Left lobe of liver (tissue), 2 donors: ENCODE measurements around the gene ADCYAP1R1. TPM values are rescaled to one million over a fixed set of nuclear protein-coding genes. Genes with fewer than 3 reads are reported as not detected.

Experiments
- ATAC-seq: fragments of 200-7000 bp; cut with Tn5 transposase; one replicate; pipeline ENCODE4 v1.9.1; 2020; ENCODE audit warnings: mild to moderate bottlenecking, moderate library complexity
- DNase-seq: peaks from one replicate; pipeline ENCODE4 v3.0.0-alpha.2; 2020; ENCODE audit warnings: low spot score
- total RNA-seq: library from RNA; stranded (reverse); gene quantifications from one replicate; pipeline ENCODE4 v1.2.1, GENCODE V29; 2021
- donor health status: DM: no; HTN: no; CAD: no; lungs with moderate emphysema.
- donor health status: DM: no; HTN: yes; CAD: no.

Gene ADCYAP1R1
- total RNA-seq, 1 donor from 2014 or later: 0.65 TPM

GRCh38 chr7:31082017-31082416 is 29.9 kb downstream of the ADCYAP1R1 start:
- ATAC-seq (no peak), DNase-seq (no peak)

GRCh38 chr7:31082447-31082846 is 30.3 kb downstream of the ADCYAP1R1 start:
- ATAC-seq (no peak), DNase-seq (no peak)

DNA sequence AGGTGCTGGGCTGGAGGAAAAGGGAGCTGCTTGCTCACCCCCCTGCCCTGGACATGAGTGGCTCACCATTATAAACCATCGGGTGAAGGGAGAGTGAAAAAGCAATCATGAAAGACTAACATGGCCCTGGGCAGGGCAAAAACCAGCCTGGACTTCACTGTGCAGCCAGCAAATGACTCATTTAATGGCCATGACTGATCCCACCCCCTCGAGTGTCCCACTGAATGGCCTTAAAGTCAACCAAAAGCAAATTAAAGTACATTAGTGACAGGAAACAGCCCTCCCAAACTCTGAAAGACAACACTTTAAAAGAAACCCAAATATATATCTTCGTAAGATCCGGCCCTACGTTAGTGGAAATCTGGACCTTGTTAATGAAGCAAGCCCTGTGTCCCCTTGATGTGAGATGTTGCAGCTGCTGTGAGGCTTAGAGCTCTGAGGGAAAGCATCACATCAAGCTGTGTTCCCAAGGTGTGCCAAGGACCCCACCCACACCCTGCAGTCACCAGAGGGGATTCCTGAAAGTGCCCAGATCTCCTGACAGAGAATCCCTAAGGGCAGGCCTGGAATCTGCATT is 31.2 kb downstream of the ADCYAP1R1 start:
- ATAC-seq: no peak
- DNase-seq: no peak

DNA sequence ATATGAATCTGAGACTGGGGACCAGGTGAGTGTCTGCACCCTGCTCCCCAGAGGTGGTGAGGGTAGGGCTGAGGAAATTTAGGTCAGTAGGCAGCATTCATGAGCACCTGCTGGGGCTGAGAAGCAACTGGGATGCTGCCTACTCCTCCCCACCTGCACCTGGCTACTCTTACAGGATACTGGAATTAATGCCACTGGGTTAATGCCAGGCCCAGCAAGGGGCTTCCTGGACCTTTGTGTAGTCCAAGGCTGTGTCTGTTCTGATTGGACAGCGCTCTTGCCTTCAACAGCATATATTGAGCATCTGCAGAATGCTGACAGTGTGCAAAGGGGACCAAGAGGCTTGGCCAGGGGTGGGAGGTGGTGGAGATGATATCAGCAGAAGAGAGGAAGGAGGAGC is 32.1 kb downstream of the ADCYAP1R1 start:
- ATAC-seq (no peak), DNase-seq (no peak)

DNA sequence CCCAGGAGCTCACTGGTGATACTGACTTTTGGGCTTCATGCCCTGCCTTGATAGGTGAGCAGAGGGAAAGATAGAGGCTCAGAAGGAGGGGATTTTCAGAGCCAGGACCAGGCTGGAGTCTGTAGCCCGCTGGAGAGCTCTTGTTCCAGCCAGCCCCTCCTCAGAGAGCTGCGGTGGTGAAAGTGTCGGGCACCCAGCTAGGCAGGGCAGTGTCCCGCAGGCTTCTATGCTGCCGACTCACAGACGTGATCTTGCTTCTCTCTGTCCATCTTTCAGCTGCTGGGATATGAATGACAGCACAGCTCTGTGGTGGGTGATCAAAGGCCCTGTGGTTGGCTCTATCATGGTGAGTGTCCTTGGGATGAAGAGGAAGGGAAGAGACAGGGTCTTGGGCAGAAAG is 35.2 kb downstream of the ADCYAP1R1 start:
- ATAC-seq: no peak
- DNase-seq: no peak

DNA sequence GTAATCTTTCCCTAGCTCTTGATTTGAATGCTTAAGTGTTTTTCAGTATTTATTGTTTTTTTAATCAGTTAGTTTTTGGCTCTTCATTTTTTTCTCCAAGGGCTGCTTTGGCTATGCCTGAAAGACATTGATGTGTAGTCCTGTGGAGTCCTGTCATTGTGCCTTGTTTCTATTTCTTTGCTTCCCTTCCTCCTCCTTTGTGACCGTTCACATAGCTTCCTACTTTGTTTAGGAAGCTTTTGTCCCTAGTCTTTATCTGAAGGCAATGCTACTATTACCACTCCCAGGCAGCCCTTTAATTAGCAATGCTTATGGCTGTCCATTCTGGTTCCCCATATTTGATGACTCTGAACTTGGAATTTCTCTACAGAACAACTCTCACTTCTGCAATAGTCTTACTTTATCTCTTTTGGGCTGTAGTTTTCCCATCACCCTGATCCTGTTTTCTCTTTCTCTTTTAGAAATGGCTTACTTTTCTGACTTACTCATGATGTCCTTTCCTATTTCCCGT is 39.9 kb downstream of the ADCYAP1R1 start:
- ATAC-seq (no peak), DNase-seq (no peak)

- DNase-seq: no peak
- ATAC-seq: no peak
Measured at GRCh38 chr7:31092606-31093005, 40.5 kb downstream of the ADCYAP1R1 start.

GRCh38 chr7:31093282-31093681 is 41.2 kb downstream of the ADCYAP1R1 start:
- no peak for DNase-seq
- no peak for ATAC-seq

GRCh38 chr7:31094271-31094670 is 42.2 kb downstream of the ADCYAP1R1 start:
- no peak for ATAC-seq
- peak; percentile 12 for DNase-seq

- DNase-seq: peak; percentile 31
- ATAC-seq: no peak
Measured at GRCh38 chr7:31095286-31096197, 43.4 kb downstream of the ADCYAP1R1 start.

DNA sequence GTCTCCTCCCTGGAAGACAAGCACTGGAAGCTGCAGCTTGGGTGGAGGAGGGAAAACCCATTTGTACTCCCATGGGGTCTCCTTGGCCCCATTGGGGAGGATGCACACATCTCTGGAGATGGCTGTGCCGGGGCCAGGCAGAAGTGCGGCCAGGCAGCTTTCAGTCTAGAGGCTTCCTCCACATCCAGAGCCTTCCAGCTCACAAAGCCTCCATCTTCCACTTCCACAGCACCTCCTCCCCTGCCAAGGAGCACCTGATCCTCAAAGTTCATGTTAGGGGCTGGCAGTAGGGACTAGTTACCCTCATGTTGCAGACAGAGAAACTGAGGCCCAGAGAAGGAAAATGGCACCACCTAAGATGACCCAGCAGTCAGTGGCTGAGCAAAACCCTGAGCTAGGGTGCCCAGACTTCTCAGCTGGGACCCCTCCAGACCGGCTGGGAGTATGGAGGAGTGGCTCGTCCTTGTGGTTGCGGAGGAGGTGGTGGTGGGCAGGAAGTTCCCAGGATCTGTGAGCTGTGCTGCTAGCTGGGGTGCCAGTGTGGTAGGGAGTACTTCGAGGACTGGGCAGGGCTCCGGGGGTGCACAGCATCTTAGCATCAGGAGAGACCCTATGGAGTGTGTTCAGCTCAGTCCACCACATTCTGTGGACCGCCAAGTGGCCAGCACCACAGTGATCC is 44.2 kb downstream of the ADCYAP1R1 start:
- DNase-seq: peak; percentile 24
- ATAC-seq: no peak

DNA sequence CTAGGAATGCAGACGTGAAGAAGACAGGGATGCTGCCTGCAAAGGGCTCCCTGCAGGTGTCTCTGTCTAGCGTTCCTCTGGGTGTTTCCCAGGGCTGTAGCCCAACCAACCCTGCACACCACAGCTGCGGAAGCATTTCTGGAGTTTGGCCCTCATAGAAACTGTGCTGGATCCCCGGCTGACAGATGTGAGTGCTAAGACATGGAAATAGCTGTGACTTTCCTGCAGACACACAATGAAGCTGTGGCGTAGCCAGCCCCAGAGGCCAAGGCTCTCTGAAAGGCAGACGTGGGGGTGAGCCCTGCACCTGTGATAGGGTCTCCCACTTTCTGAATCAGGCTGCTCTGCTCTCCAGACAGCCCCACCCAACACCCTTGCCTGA is 44.8 kb downstream of the ADCYAP1R1 start:
- ATAC-seq (no peak), DNase-seq (peak; percentile 14)

- ATAC-seq: no peak
- DNase-seq: peak; percentile 24
Measured at GRCh38 chr7:31098642-31099360, 46.7 kb downstream of the ADCYAP1R1 start.

GRCh38 chr7:31099451-31100444 is 47.6 kb downstream of the ADCYAP1R1 start:
- DNase-seq: peak; percentile 24
- ATAC-seq: no peak

- ATAC-seq (no peak), DNase-seq (no peak)
Measured at GRCh38 chr7:31100445-31100844, 48.3 kb downstream of the ADCYAP1R1 start.

- DNase-seq (peak; percentile 22), ATAC-seq (no peak)
Measured at GRCh38 chr7:31100871-31101270, 48.8 kb downstream of the ADCYAP1R1 start.

DNA sequence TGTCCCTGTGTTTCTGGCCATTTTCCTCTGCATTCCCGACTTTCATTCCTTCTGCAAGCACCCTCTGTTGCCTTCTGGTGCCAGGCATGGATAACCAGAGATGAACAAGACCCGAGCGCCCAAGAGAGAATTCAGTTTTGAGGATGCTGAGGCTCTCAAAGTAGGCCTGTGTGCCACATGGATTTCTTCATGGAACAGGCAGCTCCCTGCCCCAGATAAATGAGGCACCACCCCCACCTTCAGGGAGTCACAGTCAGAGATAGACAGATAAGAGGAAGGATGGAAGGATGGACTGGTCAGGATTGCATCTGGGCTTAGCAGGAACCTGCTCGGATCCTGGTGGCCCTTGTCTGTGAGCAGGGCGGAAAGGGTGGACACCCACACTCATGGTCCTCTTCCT is 49.4 kb downstream of the ADCYAP1R1 start:
- ATAC-seq (no peak), DNase-seq (peak; percentile 21)

- ATAC-seq (no peak), DNase-seq (peak; percentile 29)
Measured at GRCh38 chr7:31102151-31102972, 50.3 kb downstream of the ADCYAP1R1 start.
